GM12878 (cell line): ENCODE data around the gene CSNK1G1. TPM values are rescaled to one million over a fixed set of nuclear protein-coding genes. Genes with fewer than 3 reads are reported as not detected.

Experiments used
- ATAC-seq: fragments of 200-7000 bp; cut with Tn5 transposase; 3 replicates; pipeline ENCODE4 v1.9.1; 2020; ENCODE audit warnings: mild to moderate bottlenecking, moderate library complexity
- BruUV-seq: library from RNA; stranded (reverse); fragments of 400-500 nt; replicated peaks from 2 replicates; lab custom pipeline; 2021; lab: Mats Ljungman, UMichigan
- CTCF ChIA-PET: fragments of 300-600 bp; sonication (Branson Sonifier 250); formaldehyde crosslinking; extraction: SDS; loops from one replicate; lab custom pipeline; 2021; ENCODE audit warnings: inconsistent platforms; lab: Yijun Ruan, JAX
- POLR2A ChIA-PET: fragments of 350-600 bp; formaldehyde crosslinking; extraction: SDS; loops from one replicate; lab custom pipeline; 2021; ENCODE audit warnings: inconsistent platforms; lab: Charles Lee
- RAD21 ChIA-PET: fragments of 300-600 bp; sonication (Branson Sonifier 250); formaldehyde crosslinking; loops from one replicate; lab custom pipeline; 2023; ENCODE audit warnings: antibody characterized with exemption; ENCODE audit not compliant: unreplicated experiment; lab: Charles Lee
- SMC1A ChIA-PET: fragments of 300-600 bp; sonication (Branson Sonifier 250); formaldehyde crosslinking; loops from one replicate; lab custom pipeline; 2023; ENCODE audit not compliant: unreplicated experiment, uncharacterized antibody; lab: Charles Lee
- DNase-seq: peaks from one replicate; pipeline ENCODE4 v3.0.0-alpha.2; 2011; ENCODE audit warnings: low read depth, low spot score
- FAIRE-seq: peaks from 3 replicates; lab custom pipeline; 2011; peaks lifted over from hg19 to GRCh38; lab: Jason Lieb, UNC
- H2AFZ ChIP-seq: 2 replicates; pipeline ENCODE4 v1.6.0; 2011; ENCODE audit warnings: low read depth, low read length, control low read depth; ENCODE audit not compliant: control insufficient read depth
- H3K27ac ChIP-seq: 2 replicates; pipeline ENCODE4 v1.5.1; 2011; ENCODE audit warnings: control low read depth; ENCODE audit not compliant: control insufficient read depth, insufficient read depth
- H3K27me3 ChIP-seq, 2 experiments: replicated peaks in 1 of 2; 2 replicates each; pipeline versions ENCODE4 v1.6.0 to v1.6.1; 2011; ENCODE audit warnings: low read length in 1 of 2; ENCODE audit not compliant: control insufficient read depth in 2 of 2, insufficient read depth in 2 of 2
- H3K36me3 ChIP-seq, 2 experiments: 2 replicates each; pipeline ENCODE4 v1.5.1; 2011; ENCODE audit warnings: low read length in 1 of 2; ENCODE audit not compliant: control insufficient read depth in 2 of 2, insufficient read depth in 2 of 2
- H3K4me1 ChIP-seq: 2 replicates; pipeline ENCODE4 v1.6.1; 2011; ENCODE audit warnings: mild to moderate bottlenecking, low read length, moderate library complexity, mixed read lengths; ENCODE audit not compliant: control insufficient read depth, insufficient read depth
- H3K4me2 ChIP-seq: 2 replicates; pipeline ENCODE4 v1.6.0; 2011; ENCODE audit warnings: control low read depth; ENCODE audit not compliant: control insufficient read depth, insufficient read depth
- H3K4me3 ChIP-seq: fragments of 200-600 bp; sonication (generic); 2 replicates; pipeline ENCODE4 v1.5.1; 2016
- H3K79me2 ChIP-seq: 2 replicates; pipeline ENCODE4 v1.6.0; 2011; ENCODE audit warnings: low read length; ENCODE audit not compliant: control insufficient read depth, insufficient read depth
- H3K9ac ChIP-seq: 2 replicates; pipeline ENCODE4 v1.8.0; 2011; ENCODE audit warnings: low read length, control low read depth, mixed read lengths; ENCODE audit not compliant: control insufficient read depth, insufficient read depth
- H3K9me3 ChIP-seq: replicated peaks from 3 replicates; pipeline ENCODE4 v1.5.1; 2011; ENCODE audit warnings: mild to moderate bottlenecking, low read length; ENCODE audit not compliant: control insufficient read depth, insufficient read depth
- H4K20me1 ChIP-seq: 2 replicates; pipeline ENCODE4 v1.6.0; 2011; ENCODE audit not compliant: control insufficient read depth, insufficient read depth
- ATF2 ChIP-seq: IDR thresholded peaks from 2 replicates; pipeline ENCODE4 v1.6.1; 2012; ENCODE audit warnings: low read length, inconsistent platforms
- CBFB ChIP-seq: IDR thresholded peaks from 2 replicates; pipeline ENCODE4 v1.6.1; 2016; ENCODE audit warnings: antibody characterized with exemption, low read depth
- NFYB ChIP-seq: IDR thresholded peaks from 2 replicates; pipeline ENCODE4 v1.6.1; 2011; ENCODE audit warnings: low read depth, mild to moderate bottlenecking, low read length, improper control_type of control experiment, moderate library complexity; ENCODE audit not compliant: insufficient read depth
- RB1 ChIP-seq: fragments of 450-650 bp; formaldehyde crosslinking; IDR thresholded peaks from 2 replicates; pipeline ENCODE4 v1.6.1; 2017; ENCODE audit warnings: mild to moderate bottlenecking, borderline replicate concordance
- ZBTB4 ChIP-seq: fragments of 450-650 bp; formaldehyde crosslinking; IDR thresholded peaks from 2 replicates; pipeline ENCODE4 v1.4.0; 2022; ENCODE audit warnings: mild to moderate bottlenecking, moderate library complexity
- ZNF217 ChIP-seq: fragments of 450-650 bp; IDR thresholded peaks from 2 replicates; pipeline ENCODE4 v1.6.1; 2017; ENCODE audit warnings: antibody characterized with exemption, mild to moderate bottlenecking
- in situ Hi-C: fragments of 300-500 bp; cut with MboI; formaldehyde crosslinking; loops from 9 replicates; pipeline ENCODE4 v1.14.3; 2018; ENCODE audit warnings: mixed read lengths
- intact Hi-C: fragments of 100-400 bp; cut with micrococcal nuclease; formaldehyde crosslinking; loops from one replicate; pipeline ENCODE4 v1.14.2; 2022; ENCODE audit not compliant: unreplicated experiment
- polyA plus RNA-seq, 11 experiments: library from polyadenylated mRNA; depleted of rRNA in 4 of 11; unstranded in 6 of 11; stranded (reverse) in 5 of 11; fragments of >200 nt; fragmentation: Nextera tagmentation in 4 of 11; fragmentation: Illumina TruSeq in 1 of 11; extraction: Ambion mirVana in 4 of 11; extraction: Trizol in 1 of 11; gene quantifications; 1 replicate in 1 of 11; 2 replicates in 10 of 11; pipeline versions ENCODE4 v1.2.1 to v1.2.3, GENCODE V29; 2011 to 2016; ENCODE audit warnings: inconsistent platforms in 2 of 11, missing spikeins in 2 of 11, low read depth in 1 of 11
- total RNA-seq, 4 experiments: library from RNA; depleted of rRNA in 3 of 4; stranded (reverse); fragments of >200 nt in 3 of 4; fragmentation: Illumina TruSeq in 1 of 4; extraction: Trizol in 1 of 4; gene quantifications; 2 replicates each; pipeline versions ENCODE4 v1.2.1 to v1.2.3, GENCODE V29; 2013 to 2021
- TF ChIP-seq, protein P1 (sequence below): fragments of 450-650 bp; IDR thresholded peaks from 2 replicates; pipeline ENCODE4 v1.6.1; 2014; ENCODE audit warnings: mild to moderate bottlenecking

CSNK1G1 gene
- total and polyA plus RNA-seq, 10 of the 15 experiments (the other 5 are each of a cell fraction or from before 2014, with no cell fraction given): 6.1 to 23.4 (median 15.3) TPM

DNA sequence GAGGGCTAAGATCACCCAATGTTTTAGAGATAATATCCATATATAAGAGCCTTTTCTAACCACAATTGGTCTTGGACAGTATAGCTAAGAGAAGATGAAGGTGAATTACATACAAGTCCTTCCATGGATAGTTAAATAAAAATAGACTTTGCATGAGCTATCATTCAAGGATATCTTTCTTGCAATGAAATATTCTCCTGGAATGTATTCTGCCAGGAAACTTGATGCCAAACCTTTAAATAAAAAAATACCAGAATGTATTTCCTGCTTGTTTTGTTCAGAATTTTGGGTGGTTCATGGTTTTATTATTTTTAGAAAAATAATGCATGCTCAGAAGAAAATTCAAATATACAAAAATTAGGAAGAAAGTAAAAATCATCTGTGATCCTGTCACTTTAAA is 104.3 kb downstream of the CSNK1G1 start:
- POLR2A ChIA-PET: no interaction called here
- no peak for TF ChIP-seq RB1
- TF ChIP-seq CBFB: no peak
- no peak for TF ChIP-seq ATF2
- no peak for TF ChIP-seq NFYB
- TF ChIP-seq ZNF217: no peak
- no peak for TF ChIP-seq ZBTB4 (CRISPR knock-in tag)
- TF ChIP-seq, protein P1, sequence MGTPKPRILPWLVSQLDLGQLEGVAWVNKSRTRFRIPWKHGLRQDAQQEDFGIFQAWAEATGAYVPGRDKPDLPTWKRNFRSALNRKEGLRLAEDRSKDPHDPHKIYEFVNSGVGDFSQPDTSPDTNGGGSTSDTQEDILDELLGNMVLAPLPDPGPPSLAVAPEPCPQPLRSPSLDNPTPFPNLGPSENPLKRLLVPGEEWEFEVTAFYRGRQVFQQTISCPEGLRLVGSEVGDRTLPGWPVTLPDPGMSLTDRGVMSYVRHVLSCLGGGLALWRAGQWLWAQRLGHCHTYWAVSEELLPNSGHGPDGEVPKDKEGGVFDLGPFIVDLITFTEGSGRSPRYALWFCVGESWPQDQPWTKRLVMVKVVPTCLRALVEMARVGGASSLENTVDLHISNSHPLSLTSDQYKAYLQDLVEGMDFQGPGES: no peak
- CTCF ChIA-PET: interaction anchor here (1.1 to 1.4 kb wide), 2 partner anchors 18 to 30 kb away, joined by 3 read pairs; no protein-coding TSS in a partner anchor
- Histone ChIP-seq H3K27me3 (no peaks in the 10 kb centered on the region), H3K9me3 (no peaks in the 10 kb centered on the region), H2AFZ (no peak overlapping the region), H3K79me2 (no peaks in the 10 kb centered on the region), H3K4me1 (peaks cover 17% of the 10 kb centered on the region), H4K20me1 (no peaks in the 10 kb centered on the region), H3K27ac (no peak overlapping the region), H3K4me3 (no peak overlapping the region), H3K9ac (no peak overlapping the region), H3K4me2 (no peak overlapping the region), H3K36me3 (no peaks in the 10 kb centered on the region; a peak in 1 of 4 replicates)
- intact Hi-C loops (no loop called here), in situ Hi-C loops (no loop called here)
- FAIRE-seq (no peak), DNase-seq (no peak), ATAC-seq (no peak)
- no TSS peak for BruUV-seq
- RAD21 ChIA-PET: interaction anchor here (0.8 to 1.2 kb wide), 2 partner anchors 20 to 207 kb away, joined by 3 read pairs; no protein-coding TSS in a partner anchor
- SMC1A ChIA-PET: interaction anchor here (1.2 to 1.4 kb wide), 4 partner anchors 10 to 137 kb away, joined by 3 to 6 read pairs (median 4); no protein-coding TSS in a partner anchor
